Right lobe of liver (tissue), 6 donors: Measurements from ENCODE around the gene LRBA. TPM values are rescaled to one million over a fixed set of nuclear protein-coding genes. Genes with fewer than 3 reads are reported as not detected.

ENCODE experiments used
- ATAC-seq, 4 donors: fragments of 200-7000 bp; cut with Tn5 transposase; one replicate each; pipeline ENCODE4 v1.9.1; 2020; ENCODE audit warnings: mild to moderate bottlenecking in 4 of 4, moderate library complexity in 4 of 4
- DNase-seq, 3 donors: peaks; one replicate each; pipeline ENCODE4 v3.0.0-alpha.2; 2020
- H3K27ac ChIP-seq, 3 donors: fragments of 200-600 bp; one replicate each; pipeline ENCODE4 v1.8.0; 2022
- H3K27me3 ChIP-seq, 2 donors: fragments of 200-600 bp; one replicate each; pipeline ENCODE4 v1.8.0; 2022
- H3K36me3 ChIP-seq, 4 donors: fragments of 200-600 bp; sonication (generic) in 1 of 4; one replicate each; pipeline versions ENCODE4 v1.5.1 to v1.8.0; 2017 to 2022; ENCODE audit warnings: control low read depth in 1 of 4
- H3K4me1 ChIP-seq, 4 donors: fragments of 200-600 bp; sonication (generic) in 1 of 4; one replicate each; pipeline versions ENCODE4 v1.5.1 to v1.8.0; 2017 to 2022; ENCODE audit warnings: control low read depth in 1 of 4
- H3K4me3 ChIP-seq, 3 donors: fragments of 200-600 bp; one replicate each; pipeline ENCODE4 v1.8.0; 2022
- H3K9me3 ChIP-seq, 4 donors: fragments of 200-600 bp; sonication (generic) in 1 of 4; one replicate each; pipeline versions ENCODE4 v1.5.1 to v1.8.0; 2017 to 2022; ENCODE audit warnings: control low read depth in 1 of 4
- CTCF ChIP-seq, 4 donors: fragments of 200-600 bp in 3 of 4; fragments of 450-650 bp in 1 of 4; IDR thresholded peaks; one replicate each; pipeline versions ENCODE4 v1.5.1 to v1.8.0; 2016 to 2022; ENCODE audit warnings: antibody characterized with exemption in 4 of 4, mild to moderate bottlenecking in 2 of 4
- POLR2A ChIP-seq: fragments of 450-650 bp; IDR thresholded peaks from one replicate; pipeline ENCODE4 v1.6.1; 2017; ENCODE audit warnings: antibody characterized with exemption, mild to moderate bottlenecking
- WGBS: methylation state at CpG from one replicate; pipeline ENCODE4 v1.1.6; 2018; ENCODE audit warnings: low coverage, low lambda C conversion rate; ENCODE audit not compliant: insufficient coverage; ENCODE audit errors: missing lambda C conversion rate; 5-methylcytosine and 5-hydroxymethylcytosine counted together
- intact Hi-C, 2 donors: fragments of 100-400 bp; cut with DNase I; formaldehyde crosslinking; loops; one replicate each; pipeline versions ENCODE4 v1.11.2 to v1.14.1; 2022
- total RNA-seq, 6 experiments: library from RNA; depleted of rRNA in 2 of 6; stranded (reverse); fragments of >200 nt in 2 of 6; fragmentation: NEBNext Ultra II Directional in 3 of 6; extraction: Animal tissue kit (Norgen Biotek cat#: 25700) in 3 of 6; gene quantifications; one replicate each; pipeline versions ENCODE4 v1.1.0 to v1.2.4, GENCODE V29; 2016 to 2023
- donor health status: DM: no; HTN: yes; CAD: no.
- donor health status: DM: no; HTN: no; CAD: no.
- donor health status: DM: no; HTN: no; CAD: no.
- donor health status: DM: no; HTN: yes; CAD: no.
- donor health status: DM: no; HTN: yes; CAD: no.

Gene LRBA
- total RNA-seq, 6 experiments from 2014 or later: 18.9 to 48.1 (median 24.5) TPM

GRCh38 chr4:150244600-150244999 is 770.5 kb downstream of the LRBA start:
- H3K27ac ChIP-seq: no peak overlapping the region

GRCh38 chr4:150243932-150244331 is 771.2 kb downstream of the LRBA start:
- TF ChIP-seq POLR2A (no peak), CTCF (IDR thresholded peaks at IDR 0.05) (no peak)
- DNase-seq: no peak
- 59% methylated on average over 2 of the region's 2 CpGs for WGBS
- H3K27ac ChIP-seq: no peak overlapping the region
- H3K4me1 ChIP-seq: no peaks in the 10 kb centered on the region
- ATAC-seq: no peak
- H3K36me3 ChIP-seq: no peaks in the 10 kb centered on the region
- H3K4me3 ChIP-seq: no peak overlapping the region
- H3K27me3 ChIP-seq: no peaks in the 10 kb centered on the region
- no peaks in the 10 kb centered on the region for H3K9me3 ChIP-seq
- intact Hi-C loops: loop anchor here (10.0 kb wide), 2 partner anchors 229 to 249 kb away; no protein-coding TSS in a partner anchor

More at GRCh38 chr4:150244600-150244999, 770.5 kb downstream of the LRBA start:
- Histone ChIP-seq H3K9me3 (no peaks in the 10 kb centered on the region), H3K4me3 (no peak overlapping the region), H3K27me3 (no peaks in the 10 kb centered on the region), H3K36me3 (no peaks in the 10 kb centered on the region), H3K4me1 (no peaks in the 10 kb centered on the region)
- no peak for TF ChIP-seq POLR2A
- no peak for TF ChIP-seq CTCF (IDR thresholded peaks at IDR 0.05)
- ATAC-seq: no peak
- WGBS: 50% methylated on average over 3 of the region's 3 CpGs
- intact Hi-C loops: loop anchor here (10.0 kb wide), 2 partner anchors 230 to 250 kb away; no protein-coding TSS in a partner anchor
- no peak for DNase-seq

- WGBS: 35% methylated on average over 6 of the region's 6 CpGs
- Histone ChIP-seq H3K27ac (no peak overlapping the region), H3K4me1 (no peaks in the 10 kb centered on the region), H3K4me3 (no peak overlapping the region), H3K36me3 (no peaks in the 10 kb centered on the region), H3K27me3 (no peaks in the 10 kb centered on the region), H3K9me3 (no peaks in the 10 kb centered on the region)
- DNase-seq (no peak), ATAC-seq (peak; percentile 76 to 83 (median 80))
- TF ChIP-seq POLR2A (no peak), CTCF (IDR thresholded peaks at IDR 0.05) (peak; percentile 72 to 85 (median 84))
- intact Hi-C loops: loop anchor here (10.0 kb wide), 2 partner anchors 228 to 248 kb away; no protein-coding TSS in a partner anchor
Observed at GRCh38 chr4:150242820-150243458, 772.1 kb downstream of the LRBA start.

GRCh38 chr4:150240011-150240410 is 775.1 kb downstream of the LRBA start:
- intact Hi-C loops: loop anchor here (10.0 kb wide), 2 partner anchors 225 to 245 kb away; no protein-coding TSS in a partner anchor
- ATAC-seq (no peak), DNase-seq (no peak)
- no peaks in the 10 kb centered on the region for H3K27me3 ChIP-seq
- TF ChIP-seq POLR2A (no peak), CTCF (IDR thresholded peaks at IDR 0.05) (no peak)
- no peak overlapping the region for H3K27ac ChIP-seq
- no peak overlapping the region for H3K4me3 ChIP-seq
- no peaks in the 10 kb centered on the region for H3K4me1 ChIP-seq
- H3K36me3 ChIP-seq: no peaks in the 10 kb centered on the region
- no peaks in the 10 kb centered on the region for H3K9me3 ChIP-seq
